Ovary (tissue), 9 donors: ENCODE results near the gene CNTNAP1. TPM values are rescaled to one million over a fixed set of nuclear protein-coding genes. Genes with fewer than 3 reads are reported as not detected.

Source experiments
- DNase-seq, 5 donors: peaks; one replicate each; pipeline ENCODE4 v3.0.0-alpha.2; 2019 to 2020
- H3K27ac ChIP-seq, 2 donors: fragments of 200-600 bp; one replicate each; pipeline versions ENCODE4 v1.5.1 to v1.8.0; 2019 to 2022
- H3K27me3 ChIP-seq: fragments of 200-600 bp; one replicate; pipeline ENCODE4 v1.8.0; 2022
- H3K36me3 ChIP-seq: fragments of 200-600 bp; sonication (generic); one replicate; pipeline ENCODE4 v1.5.1; 2019
- H3K4me1 ChIP-seq: one replicate; pipeline ENCODE4 v1.8.1; 2013; ENCODE audit warnings: mild to moderate bottlenecking, moderate library complexity; ENCODE audit not compliant: insufficient read depth
- H3K4me3 ChIP-seq: fragments of 200-600 bp; sonication (generic); one replicate; pipeline ENCODE4 v1.5.1; 2017
- H3K9me3 ChIP-seq, 2 donors: fragments of 200-600 bp in 1 of 2; sonication (generic) in 1 of 2; one replicate each; pipeline versions ENCODE4 v1.5.1 to v1.8.1; 2013 to 2019; ENCODE audit warnings: mild to moderate bottlenecking in 1 of 2, moderate library complexity in 1 of 2
- CTCF ChIP-seq, 3 donors: fragments of 450-650 bp in 2 of 3; fragments of 200-600 bp in 1 of 3; IDR thresholded peaks; one replicate each; pipeline versions ENCODE4 v1.5.1 to v1.8.0; 2016 to 2022; ENCODE audit warnings: antibody characterized with exemption in 3 of 3, mild to moderate bottlenecking in 1 of 3
- EP300 ChIP-seq: sonication (generic); formaldehyde crosslinking; IDR thresholded peaks from one replicate; pipeline ENCODE4 v1.6.1; 2017; ENCODE audit warnings: antibody characterized with exemption
- POLR2A ChIP-seq: fragments of 450-650 bp; IDR thresholded peaks from one replicate; pipeline ENCODE4 v1.6.1; 2017; ENCODE audit warnings: antibody characterized with exemption, mild to moderate bottlenecking, moderate library complexity
- WGBS, 3 donors: extraction: QIAGEN DNeasy Blood & Tissue Kit in 1 of 3; methylation state at CpG; one replicate each; pipeline versions ENCODE4 v1.1.5 to v1.1.7; 2013 to 2017; 5-methylcytosine and 5-hydroxymethylcytosine counted together
- intact Hi-C, 4 donors: fragments of 100-400 bp; cut with DNase I; formaldehyde crosslinking; loops; one replicate each; pipeline versions ENCODE4 v1.11.0 to v1.15.1; 2022 to 2023
- microRNA-seq, 3 donors: library from miRNA; unstranded; fragments of <30 nt; microRNA quantifications; one replicate each; pipeline versions ENCODE4 to v1.2.0, GENCODE V29; 2019 to 2020
- polyA plus RNA-seq, 2 donors: library from polyadenylated mRNA; stranded (reverse); fragments of 200-250 nt in 1 of 2; fragments of 350-450 nt in 1 of 2; fragmentation: Illumina TruSeq in 1 of 2; extraction: RNeasy Lipid Tissue Mini Kit (QIAGEN cat#74804) in 1 of 2; gene quantifications; one replicate each; pipeline ENCODE4 v1.2.3, GENCODE V29; 2013 to 2014
- small RNA-seq: library from RNA; depleted of rRNA; stranded (forward); fragments of <200 nt; gene quantifications from one replicate; pipeline ENCODE3, GENCODE V24; 2016
- total RNA-seq, 7 donors: library from RNA; depleted of rRNA in 2 of 7; stranded (reverse); fragments of >200 nt in 2 of 7; fragmentation: NEBNext Ultra II Directional in 3 of 7; extraction: Animal tissue kit (Norgen Biotek cat#: 25700) in 3 of 7; gene quantifications; one replicate each; pipeline versions ENCODE4 v1.1.0 to v1.2.4, GENCODE V29; 2016 to 2023
- donor health status: DM: no; HTN: no; CAD: no; lungs with moderate emphysema.
- donor health status: DM: no; HTN: no; CAD: no.
- donor health status: Bipolar disorder and iron deficiency.
- donor health status: DM: yes; HTN: yes; CAD: no.
- donor health status: DM: no; HTN: no; CAD: no.
- donor health status: DM: yes; HTN: yes; CAD: no.

The CNTNAP1 gene
- total and polyA plus RNA-seq, 9 donors, result 3.7 to 41.4 (median 13.5) TPM

GRCh38 chr17:42748202-42748907 lies 66.0 kb downstream of the CNTNAP1 start:
- intact Hi-C loops, result loop anchor here in 1 of 4 donors (10.0 kb wide), 1 partner anchor 64 kb away; the partner anchor contains the start of genes CCR10 and CNTNAP1
- Histone ChIP-seq H3K4me1 (peaks cover 18% of the 10 kb centered on the region), H3K4me3 (no peak overlapping the region), H3K9me3 (no peaks in the 10 kb centered on the region), H3K27ac (peak overlapping the region in 1 of 2 donors; percentile 64), H3K36me3 (no peaks in the 10 kb centered on the region), H3K27me3 (no peaks in the 10 kb centered on the region)
- 36 to 50% (median 45%) methylated on average over 7 of the region's 7 CpGs for WGBS, 3 donors
- TF ChIP-seq CTCF (IDR thresholded peaks at IDR 0.05), result no peak
- no peak for TF ChIP-seq POLR2A
- TF ChIP-seq EP300, result no peak
- DNase-seq, result peak; percentile 49 to 75 (median 63)

GRCh38 chr17:42748908-42749798 lies 66.8 kb downstream of the CNTNAP1 start:
- Histone ChIP-seq H3K4me1 (peaks cover 13% of the 10 kb centered on the region), H3K27me3 (no peaks in the 10 kb centered on the region), H3K36me3 (no peaks in the 10 kb centered on the region), H3K4me3 (no peak overlapping the region), H3K27ac (peak overlapping the region; percentile 44 to 64), H3K9me3 (no peaks in the 10 kb centered on the region)
- 54 to 55% (median 54%) methylated on average over 11 of the region's 11 CpGs for WGBS, 3 donors
- intact Hi-C loops, result loop anchor here in 1 of 4 donors (10.0 kb wide), 1 partner anchor 64 kb away; the partner anchor contains the start of genes CCR10 and CNTNAP1
- DNase-seq, result peak in 2 of 5 donors; percentile 38 to 58
- TF ChIP-seq CTCF (IDR thresholded peaks at IDR 0.05) (no peak), EP300 (no peak), POLR2A (no peak)

Small RNAs within 50 kb of the gene (microRNA-seq; reads per million reads assigned to microRNA genes)
- 0 to 0.79 (median 0.38) reads per million in 3 donors for gene MIR6780A

Small RNAs within 50 kb of the gene (small RNA-seq; reads per million reads assigned to genes)
- gene MIR6780A, result not detected

Other genes with a start within 250 kb of the CNTNAP1 start
- 10 to 100 TPM; 47.6 to 94.1 (median 74.1) TPM for gene ATP6V0A1, start 223.7 kb upstream of the CNTNAP1 start, total RNA-seq
- gene ATP6V0A1, start 223.7 kb upstream of the CNTNAP1 start, polyA plus RNA-seq, result 100 to 1,000 TPM in 1 of 2 donors, 10 to 100 TPM in 1; 36.3 to 118 TPM
- gene NAGLU, start 146.3 kb upstream of the CNTNAP1 start, total RNA-seq, result 10 to 100 TPM; 28.5 to 49.6 (median 40.0) TPM
- 10 to 100 TPM in 1 of 2 donors, 1 to 10 TPM in 1; 9.7 to 49.1 TPM for gene NAGLU, start 146.3 kb upstream of the CNTNAP1 start, polyA plus RNA-seq
- gene HSD17B1, start 129.6 kb upstream of the CNTNAP1 start, total RNA-seq, result 10 to 100 TPM in 1 of 7 donors, 1 to 10 TPM in 6; 4.3 to 16.7 (median 6.5) TPM
- gene HSD17B1, start 129.6 kb upstream of the CNTNAP1 start, polyA plus RNA-seq, result 10 to 100 TPM in 1 of 2 donors, 1 to 10 TPM in 1; 2.1 to 18.1 TPM
- 10 to 100 TPM; 13.8 to 51.2 (median 41.0) TPM for gene COASY, start 120.4 kb upstream of the CNTNAP1 start, total RNA-seq
- 10 to 100 TPM; 22.6 to 37.6 TPM for gene COASY, start 120.4 kb upstream of the CNTNAP1 start, polyA plus RNA-seq
- 10 to 100 TPM; 16.5 to 37.0 (median 24.4) TPM for gene MLX, start 115.4 kb upstream of the CNTNAP1 start, total RNA-seq
- gene MLX, start 115.4 kb upstream of the CNTNAP1 start, polyA plus RNA-seq, result 10 to 100 TPM; 24.3 to 50.8 TPM
- 1 to 10 TPM; 1.4 to 5.3 (median 3.8) TPM for gene PSMC3IP, start 104.8 kb upstream of the CNTNAP1 start, total RNA-seq
- gene PSMC3IP, start 104.8 kb upstream of the CNTNAP1 start, polyA plus RNA-seq, result 1 to 10 TPM; 7.2 to 7.5 TPM
- 10 to 100 TPM; 39.3 to 63.0 (median 46.4) TPM for gene RETREG3, start 73.2 kb upstream of the CNTNAP1 start, total RNA-seq
- gene RETREG3, start 73.2 kb upstream of the CNTNAP1 start, polyA plus RNA-seq, result 10 to 100 TPM; 25.8 to 37.3 TPM
- 10 to 100 TPM; 12.8 to 41.2 (median 25.6) TPM for gene TUBG1, start 72.8 kb upstream of the CNTNAP1 start, total RNA-seq
- 10 to 100 TPM; 11.3 to 14.3 TPM for gene TUBG1, start 72.8 kb upstream of the CNTNAP1 start, polyA plus RNA-seq
- 10 to 100 TPM; 19.4 to 30.0 (median 23.2) TPM for gene TUBG2, start 23.2 kb upstream of the CNTNAP1 start, total RNA-seq
- gene TUBG2, start 23.2 kb upstream of the CNTNAP1 start, polyA plus RNA-seq, result 10 to 100 TPM; 20.9 to 21.5 TPM
- gene PLEKHH3, start 5.5 kb upstream of the CNTNAP1 start, total RNA-seq, result 10 to 100 TPM; 23.6 to 81.6 (median 58.4) TPM
- 10 to 100 TPM in 1 of 2 donors, 1 to 10 TPM in 1; 2.1 to 30.9 TPM for gene PLEKHH3, start 5.5 kb upstream of the CNTNAP1 start, polyA plus RNA-seq
- gene CCR10, start 688 bp upstream of the CNTNAP1 start, total RNA-seq, result 1 to 10 TPM; 1.5 to 6.8 (median 3.7) TPM
- 1 to 10 TPM in 1 of 2 donors, under 1 TPM in 1; 0.15 to 2.7 TPM for gene CCR10, start 688 bp upstream of the CNTNAP1 start, polyA plus RNA-seq
- 10 to 100 TPM; 32.9 to 83.4 (median 67.8) TPM for gene EZH1, start 62.5 kb downstream of the CNTNAP1 start, total RNA-seq
- gene EZH1, start 62.5 kb downstream of the CNTNAP1 start, polyA plus RNA-seq, result 10 to 100 TPM; 45.1 to 95.2 TPM
- gene RAMP2, start 78.7 kb downstream of the CNTNAP1 start, total RNA-seq, result 10 to 100 TPM in 6 of 7 donors, 1 to 10 TPM in 1; 4.4 to 53.7 (median 19.6) TPM
- 10 to 100 TPM; 39.6 to 98.5 TPM for gene RAMP2, start 78.7 kb downstream of the CNTNAP1 start, polyA plus RNA-seq
- gene VPS25, start 90.9 kb downstream of the CNTNAP1 start, total RNA-seq, result 10 to 100 TPM; 33.7 to 49.1 (median 35.8) TPM
- 10 to 100 TPM; 49.0 to 56.5 TPM for gene VPS25, start 90.9 kb downstream of the CNTNAP1 start, polyA plus RNA-seq
- 10 to 100 TPM in 1 of 7 donors, 1 to 10 TPM in 6; 1.5 to 11.9 (median 3.4) TPM for gene WNK4, start 98.1 kb downstream of the CNTNAP1 start, total RNA-seq
- gene WNK4, start 98.1 kb downstream of the CNTNAP1 start, polyA plus RNA-seq, result 1 to 10 TPM; 1.1 to 1.5 TPM
- 10 to 100 TPM; 49.1 to 78.2 (median 62.9) TPM for gene COA3, start 116.2 kb downstream of the CNTNAP1 start, total RNA-seq
- gene COA3, start 116.2 kb downstream of the CNTNAP1 start, polyA plus RNA-seq, result 10 to 100 TPM; 77.6 to 80.0 TPM
- gene CNTD1, start 116.3 kb downstream of the CNTNAP1 start, total RNA-seq, result under 1 TPM in 5 of 7 donors, not detected in 2; 0.30 to 0.79 (median 0.33) TPM
- gene CNTD1, start 116.3 kb downstream of the CNTNAP1 start, polyA plus RNA-seq, result under 1 TPM; 0.22 to 0.36 TPM
- 10 to 100 TPM; 47.5 to 75.3 (median 54.6) TPM for gene BECN1, start 141.8 kb downstream of the CNTNAP1 start, total RNA-seq
- 10 to 100 TPM; 47.2 to 67.5 TPM for gene BECN1, start 141.8 kb downstream of the CNTNAP1 start, polyA plus RNA-seq
- 10 to 100 TPM; 28.6 to 85.8 (median 61.9) TPM for gene PSME3, start 150.9 kb downstream of the CNTNAP1 start, total RNA-seq
- gene PSME3, start 150.9 kb downstream of the CNTNAP1 start, polyA plus RNA-seq, result 100 to 1,000 TPM in 1 of 2 donors, 10 to 100 TPM in 1; 31.7 to 118 TPM
- gene AOC2, start 162.0 kb downstream of the CNTNAP1 start, total RNA-seq, result 1 to 10 TPM in 6 of 7 donors, under 1 TPM in 1; 0.72 to 1.9 (median 1.3) TPM
- gene AOC2, start 162.0 kb downstream of the CNTNAP1 start, polyA plus RNA-seq, result 1 to 10 TPM in 1 of 2 donors, under 1 TPM in 1; 0.40 to 6.3 TPM
- gene AOC3, start 168.7 kb downstream of the CNTNAP1 start, total RNA-seq, result 100 to 1,000 TPM in 1 of 7 donors, 10 to 100 TPM in 3, 1 to 10 TPM in 2, under 1 TPM in 1; 0.72 to 112 (median 12.4) TPM
- 100 to 1,000 TPM in 1 of 2 donors, 10 to 100 TPM in 1; 22.5 to 197 TPM for gene AOC3, start 168.7 kb downstream of the CNTNAP1 start, polyA plus RNA-seq
- gene G6PC1, start 218.3 kb downstream of the CNTNAP1 start, total RNA-seq, result 1 to 10 TPM in 1 of 7 donors, under 1 TPM in 1, not detected in 5; 0.69 to 1.7 TPM
- gene G6PC1, start 218.3 kb downstream of the CNTNAP1 start, polyA plus RNA-seq, result not detected